Measurements from ENCODE around the gene MRM2.

The MRM2 gene

GRCh38 chr7:2211259-2211880 lies 30.6 kb downstream of the MRM2 start:
- no peak for DNase-seq (ENCODE audit: low read depth, low spot score)
- TF ChIP-seq CTCF (IDR thresholded peaks at IDR 0.05; ENCODE audit: low read depth, low read length), result no peak
- in situ Hi-C loops (cut with HindIII; ENCODE audit: low sequenced_read_pairs), result no loop called here
- H3K4me3 ChIP-seq (ENCODE audit: low read depth, low read length), result no peak overlapping the region

- no peak for TF ChIP-seq CTCF (IDR thresholded peaks at IDR 0.05; ENCODE audit: low read depth, low read length)
- in situ Hi-C loops (cut with HindIII; ENCODE audit: low sequenced_read_pairs), result no loop called here
- DNase-seq (ENCODE audit: low read depth, low spot score), result no peak
- no peak overlapping the region for H3K4me3 ChIP-seq (ENCODE audit: low read depth, low read length)
Measured at GRCh38 chr7:2210551-2211258, 31.3 kb downstream of the MRM2 start.

- DNase-seq (ENCODE audit: low read depth, low spot score), result no peak
- no peak for TF ChIP-seq CTCF (IDR thresholded peaks at IDR 0.05; ENCODE audit: low read depth, low read length)
- in situ Hi-C loops (cut with HindIII; ENCODE audit: low sequenced_read_pairs), result no loop called here
- no peak overlapping the region for H3K4me3 ChIP-seq (ENCODE audit: low read depth, low read length)
Measured at GRCh38 chr7:2209961-2210323, 32.1 kb downstream of the MRM2 start.

- in situ Hi-C loops (cut with HindIII; ENCODE audit: low sequenced_read_pairs), result no loop called here
- TF ChIP-seq CTCF (IDR thresholded peaks at IDR 0.05; ENCODE audit: low read depth, low read length), result peak; percentile 89
- DNase-seq (ENCODE audit: low read depth, low spot score), result peak; percentile 62
- no peak overlapping the region for H3K4me3 ChIP-seq (ENCODE audit: low read depth, low read length)
Measured at GRCh38 chr7:2209146-2209960, 32.7 kb downstream of the MRM2 start.

- no peak for DNase-seq (ENCODE audit: low read depth, low spot score)
- no peak overlapping the region for H3K4me3 ChIP-seq (ENCODE audit: low read depth, low read length)
- in situ Hi-C loops (cut with HindIII; ENCODE audit: low sequenced_read_pairs), result no loop called here
- TF ChIP-seq CTCF (IDR thresholded peaks at IDR 0.05; ENCODE audit: low read depth, low read length), result no peak
Measured at GRCh38 chr7:2208712-2209111, 33.3 kb downstream of the MRM2 start.

GRCh38 chr7:2205036-2205780 lies 36.8 kb downstream of the MRM2 start:
- in situ Hi-C loops (cut with HindIII; ENCODE audit: low sequenced_read_pairs), result no loop called here
- no peak for DNase-seq (ENCODE audit: low read depth, low spot score)
- no peak overlapping the region for H3K4me3 ChIP-seq (ENCODE audit: low read depth, low read length)
- TF ChIP-seq CTCF (IDR thresholded peaks at IDR 0.05; ENCODE audit: low read depth, low read length), result no peak
